GM18511 (cell line): Measurements from ENCODE around the gene FBXW10B.
"Not testable (repeated sequence)": the region's sequence is repeated elsewhere in the genome, so short reads cannot be mapped to it uniquely, and the experiment has no call there.

Experiments used
- ATAC-seq: cut with Tn5 transposase; IDR thresholded peaks from one replicate; pipeline ENCODE4 v1.9.1; 2021; ENCODE audit warnings: mild to moderate bottlenecking, moderate library complexity; ENCODE audit not compliant: unreplicated experiment

FBXW10B gene, protein sequence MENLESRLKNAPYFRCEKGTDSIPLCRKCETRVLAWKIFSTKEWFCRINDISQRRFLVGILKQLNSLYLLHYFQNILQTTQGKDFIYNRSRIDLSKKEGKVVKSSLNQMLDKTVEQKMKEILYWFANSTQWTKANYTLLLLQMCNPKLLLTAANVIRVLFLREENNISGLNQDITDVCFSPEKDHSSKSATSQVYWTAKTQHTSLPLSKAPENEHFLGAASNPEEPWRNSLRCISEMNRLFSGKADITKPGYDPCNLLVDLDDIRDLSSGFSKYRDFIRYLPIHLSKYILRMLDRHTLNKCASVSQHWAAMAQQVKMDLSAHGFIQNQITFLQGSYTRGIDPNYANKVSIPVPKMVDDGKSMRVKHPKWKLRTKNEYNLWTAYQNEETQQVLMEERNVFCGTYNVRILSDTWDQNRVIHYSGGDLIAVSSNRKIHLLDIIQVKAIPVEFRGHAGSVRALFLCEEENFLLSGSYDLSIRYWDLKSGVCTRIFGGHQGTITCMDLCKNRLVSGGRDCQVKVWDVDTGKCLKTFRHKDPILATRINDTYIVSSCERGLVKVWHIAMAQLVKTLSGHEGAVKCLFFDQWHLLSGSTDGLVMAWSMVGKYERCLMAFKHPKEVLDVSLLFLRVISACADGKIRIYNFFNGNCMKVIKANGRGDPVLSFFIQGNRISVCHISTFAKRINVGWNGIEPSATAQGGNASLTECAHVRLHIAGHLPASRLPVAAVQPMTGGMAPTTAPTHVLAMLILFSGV

GRCh38 chr17:15619331-15620058 is at the start of gene FBXW10B:
Gene FBXW10B, minus strand, starts transcription at chr17:15619704. Its CDS starts 192 bp downstream, at chr17:15619512.
- ATAC-seq = not testable (repeated sequence)

DNA sequence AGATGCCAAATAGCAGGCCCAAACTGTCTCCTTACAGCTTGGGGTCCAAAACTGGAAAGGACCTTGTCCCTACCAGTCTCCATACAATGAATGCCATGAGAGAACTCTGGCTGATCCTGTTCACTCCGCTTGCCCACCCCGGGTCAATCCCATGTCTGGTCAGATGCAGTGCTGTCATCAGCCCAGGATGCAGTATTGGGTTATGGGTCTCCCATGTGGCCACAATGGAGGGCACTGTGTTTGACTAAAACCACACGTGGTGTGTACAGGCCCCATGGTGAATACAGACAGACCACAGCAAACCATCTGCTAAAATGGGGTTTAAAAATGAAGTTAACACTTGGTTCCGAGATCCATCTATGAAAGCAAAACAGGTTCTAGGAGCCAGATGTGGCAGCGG is 44.2 kb upstream of the FBXW10B start:
- ATAC-seq = no peak

DNA sequence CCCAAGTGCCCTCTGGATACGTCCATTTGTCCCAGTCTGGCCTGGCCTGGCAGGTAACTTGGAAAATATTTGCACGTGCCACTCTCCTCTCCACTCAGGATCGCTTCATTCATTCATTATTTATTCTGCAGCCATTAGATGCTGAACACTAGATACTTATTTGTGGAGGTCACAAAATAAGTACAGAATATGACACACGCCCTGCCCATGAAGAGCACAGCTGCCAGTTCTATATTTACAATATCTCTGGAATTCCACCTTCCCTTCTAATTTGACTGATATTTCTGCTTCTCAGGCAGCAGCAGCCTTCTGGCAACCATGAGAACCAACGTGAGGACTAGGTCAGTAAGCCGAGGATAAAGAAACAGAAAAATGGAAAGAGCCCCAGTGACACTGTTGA is 43.7 kb upstream of the FBXW10B start:
- no peak for ATAC-seq

- ATAC-seq = no peak
Measured at GRCh38 chr17:15662681-15663080, 43.2 kb upstream of the FBXW10B start.

DNA sequence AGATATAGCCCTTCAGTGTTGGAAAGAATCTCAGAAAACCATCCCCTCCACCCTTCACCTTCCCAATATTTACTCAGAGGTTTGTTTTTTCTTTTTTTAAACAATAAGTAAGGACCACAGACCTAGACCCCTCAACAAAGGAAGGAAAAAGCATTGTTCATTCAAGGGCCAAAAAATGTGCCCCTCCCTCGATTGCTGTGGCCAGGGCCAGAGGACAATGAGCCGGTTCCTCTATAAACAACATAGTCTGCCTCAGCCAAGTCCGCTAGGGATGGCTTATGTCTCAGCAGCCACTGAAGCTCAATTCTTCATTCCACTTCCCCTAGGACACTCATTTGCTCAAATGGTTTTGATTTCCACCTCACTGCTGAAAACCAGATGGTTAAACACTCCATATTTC is 40.6 kb upstream of the FBXW10B start:
- ATAC-seq = no peak

GRCh38 chr17:15659663-15660062 is 40.2 kb upstream of the FBXW10B start:
- ATAC-seq = no peak

- no peak for ATAC-seq
Measured at GRCh38 chr17:15659236-15659635, 39.7 kb upstream of the FBXW10B start.

DNA sequence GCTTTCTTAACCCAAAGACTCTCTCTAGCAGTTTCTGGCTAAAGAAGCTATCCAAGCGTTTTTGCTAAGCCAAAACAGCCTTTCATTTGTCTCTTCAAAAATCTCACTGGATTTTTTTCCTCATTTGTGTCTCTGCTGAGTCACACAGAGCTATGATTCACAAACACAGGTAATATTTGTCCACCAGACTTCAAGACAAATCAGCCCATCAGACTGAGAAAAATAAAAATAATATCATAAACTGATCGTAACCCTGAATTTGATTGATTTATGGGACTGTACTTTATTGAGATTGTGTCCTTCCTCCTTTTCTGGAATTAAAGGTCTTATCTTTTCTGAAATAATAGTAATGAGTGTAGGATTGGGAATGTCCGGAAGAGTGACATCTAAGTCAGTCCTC is 38.8 kb upstream of the FBXW10B start:
- no peak for ATAC-seq

GRCh38 chr17:15657868-15658267 is 38.4 kb upstream of the FBXW10B start:
- ATAC-seq = no peak

DNA sequence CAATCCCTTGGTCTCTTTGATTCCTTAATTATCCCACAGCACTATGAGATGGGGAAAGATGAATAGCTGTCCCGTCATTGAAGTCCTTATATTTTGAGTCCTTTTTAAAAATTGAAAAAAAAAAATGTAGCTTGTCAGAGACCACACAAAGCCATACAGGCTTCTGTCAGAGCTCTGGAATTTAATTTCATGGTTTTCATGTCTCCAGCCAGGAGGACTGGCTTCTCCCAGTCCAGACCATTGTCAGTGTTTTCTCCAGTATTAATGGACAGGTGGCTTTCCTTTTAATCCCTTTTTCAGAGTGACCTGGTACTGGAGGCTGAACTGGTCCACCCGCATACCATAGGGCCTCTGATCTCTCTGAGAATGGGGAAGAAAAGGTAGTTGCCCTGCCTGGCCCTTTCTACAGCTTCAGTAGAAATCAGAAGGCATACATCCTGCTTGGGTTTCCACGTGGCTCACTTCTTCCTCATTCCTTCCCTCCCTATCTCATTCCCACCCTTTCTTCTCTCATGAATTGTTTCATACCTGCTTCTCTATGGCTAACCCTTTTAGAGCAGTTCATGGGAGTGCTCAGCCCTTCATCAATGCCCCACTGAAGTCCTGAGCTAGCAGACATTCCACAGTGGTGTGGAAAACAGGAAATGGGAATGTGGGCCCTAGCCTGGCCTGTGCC is 35.5 kb upstream of the FBXW10B start:
- ATAC-seq = no peak

- not testable (repeated sequence) for ATAC-seq
Measured at GRCh38 chr17:15654401-15654800, 34.9 kb upstream of the FBXW10B start.

GRCh38 chr17:15652960-15653359 is 33.5 kb upstream of the FBXW10B start:
- no peak for ATAC-seq

- peak; percentile 97 for ATAC-seq
Measured at GRCh38 chr17:15651583-15652110, 32.1 kb upstream of the FBXW10B start.

DNA sequence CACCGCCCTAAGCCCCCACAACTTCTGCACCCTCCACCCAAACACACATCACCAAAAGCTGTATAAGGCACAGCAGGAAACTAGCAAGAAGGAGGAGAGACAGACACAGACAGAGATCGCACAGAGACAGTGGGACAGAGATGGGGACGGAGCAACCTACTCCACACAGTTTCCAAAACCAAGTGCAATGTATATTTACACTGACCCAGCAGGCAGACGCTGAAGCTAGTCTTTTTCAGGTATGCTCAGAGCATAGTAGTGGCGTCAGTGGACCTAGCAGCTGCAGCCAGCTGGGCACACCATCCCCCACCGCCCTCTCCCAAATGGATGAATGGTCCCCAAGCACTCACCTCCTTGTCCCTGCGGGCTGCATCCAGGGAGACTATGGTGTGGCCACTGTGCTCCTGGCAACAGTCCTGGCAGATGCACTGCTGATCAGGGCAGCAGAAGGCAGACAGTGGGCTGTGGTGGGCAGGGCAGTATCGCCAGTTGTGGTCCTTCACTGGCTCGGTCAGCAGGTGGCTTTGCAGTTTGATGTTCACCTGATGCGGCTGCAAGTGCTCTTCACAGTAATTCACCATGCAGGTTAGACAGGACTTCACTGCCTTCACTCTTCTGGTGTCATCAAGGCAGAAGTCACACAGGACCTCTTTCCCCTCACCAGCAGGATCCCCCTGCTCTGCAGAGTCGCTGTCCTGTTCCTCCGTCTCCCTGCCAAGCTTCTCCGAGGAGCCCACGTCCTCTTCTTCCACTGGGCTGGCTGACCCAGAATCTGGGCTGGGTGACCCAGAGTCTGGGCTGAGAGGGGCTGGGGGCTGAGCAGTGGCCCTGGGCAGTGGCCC is 31.5 kb upstream of the FBXW10B start:
- no peak for ATAC-seq

DNA sequence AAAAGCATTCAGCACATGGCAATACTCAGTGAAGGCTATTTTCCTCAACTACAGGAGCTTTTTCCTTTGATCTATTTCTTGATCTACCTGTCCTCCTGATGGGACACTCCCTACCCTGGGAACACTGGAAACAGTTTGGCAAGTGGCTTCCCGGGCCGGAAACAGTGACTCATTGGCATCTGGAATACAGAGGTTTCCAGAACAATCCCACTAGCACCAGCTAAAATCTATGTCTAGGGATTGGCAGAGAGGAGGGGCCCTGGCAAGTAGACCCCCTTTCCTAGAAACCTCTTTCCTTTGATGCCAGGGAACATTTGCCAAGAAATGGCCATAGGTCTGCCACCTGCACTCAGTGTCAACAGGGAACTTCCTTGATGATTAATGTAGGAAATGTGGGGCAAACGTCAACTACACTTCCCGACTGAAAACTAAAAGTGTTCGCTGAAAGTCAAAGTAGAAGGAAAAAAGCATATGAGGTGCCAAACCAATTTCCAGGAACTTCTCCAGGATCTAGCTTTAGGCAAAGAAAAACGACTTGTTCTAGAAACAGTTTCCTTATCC is 30.4 kb upstream of the FBXW10B start:
- ATAC-seq = no peak

DNA sequence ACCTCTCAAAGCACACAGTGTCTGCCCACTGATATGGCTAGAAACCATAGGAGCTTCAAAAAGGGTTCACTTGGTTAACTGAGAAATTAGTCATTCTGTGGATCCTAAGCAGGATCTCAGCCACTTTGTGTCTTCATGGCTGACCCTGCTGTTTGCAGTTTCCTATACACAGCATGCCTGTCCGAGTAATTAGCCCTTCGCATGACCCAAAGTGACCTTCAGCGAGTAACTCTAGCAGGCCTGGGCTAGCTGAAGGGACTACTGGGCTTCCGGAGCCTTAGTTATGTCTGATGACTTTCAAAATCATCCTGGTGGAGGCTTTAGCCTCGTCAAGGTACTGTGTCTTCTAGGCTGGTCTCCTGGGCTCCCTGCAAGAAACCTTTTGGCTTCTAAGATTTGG is 28.9 kb upstream of the FBXW10B start:
- no peak for ATAC-seq

GRCh38 chr17:15645942-15646312 is 26.4 kb upstream of the FBXW10B start:
- not testable (repeated sequence) for ATAC-seq

- not testable (repeated sequence) for ATAC-seq
Measured at GRCh38 chr17:15645099-15645941, 25.8 kb upstream of the FBXW10B start.
